Breast epithelium (tissue), 3 donors: ENCODE results near the gene SORCS3.

Source experiments
- CTCF ChIP-seq, 3 donors: fragments of 450-650 bp; IDR thresholded peaks; one replicate each; pipeline ENCODE4 v1.5.1; 2016 to 2017; ENCODE audit warnings: antibody characterized with exemption in 3 of 3, mild to moderate bottlenecking in 3 of 3, moderate library complexity in 3 of 3
- POLR2A ChIP-seq: fragments of 450-650 bp; IDR thresholded peaks from one replicate; pipeline ENCODE4 v1.6.1; 2016; ENCODE audit warnings: antibody characterized with exemption, mild to moderate bottlenecking, moderate library complexity
- POLR2AphosphoS5 ChIP-seq, 3 donors: sonication (generic); formaldehyde crosslinking; IDR thresholded peaks; one replicate each; pipeline ENCODE4 v1.6.1; 2017; ENCODE audit warnings: antibody characterized with exemption in 3 of 3

DNA sequence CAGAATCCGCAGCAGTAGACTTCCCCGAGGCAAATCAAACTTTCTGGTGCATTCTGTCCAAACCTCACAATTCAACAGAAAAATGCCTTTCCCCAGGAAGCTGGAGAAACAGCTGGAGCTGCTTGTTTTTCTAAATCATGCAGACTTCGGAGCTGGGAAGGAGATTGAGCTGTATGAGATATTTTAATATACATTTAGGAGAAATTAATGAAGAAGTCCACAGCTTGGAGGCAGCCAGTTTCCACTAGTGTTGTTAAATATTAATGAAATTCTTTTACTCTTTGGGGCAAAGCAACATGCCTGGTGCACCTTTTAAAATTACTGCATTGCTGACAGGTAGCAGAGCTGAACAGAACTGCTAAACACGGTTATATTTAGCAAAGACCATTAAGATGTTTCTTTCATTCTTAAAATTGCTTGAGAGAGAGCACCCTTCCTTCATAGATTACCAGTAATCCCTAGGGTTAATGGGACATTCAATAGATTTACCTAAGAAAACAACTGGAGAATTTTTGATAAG, 566.4 kb downstream of the SORCS3 start:
- no peak for TF ChIP-seq CTCF (IDR thresholded peaks at IDR 0.05)
- TF ChIP-seq POLR2A, result no peak
- TF ChIP-seq POLR2AphosphoS5 (IDR thresholded peaks at IDR 0.05), result no peak
